GM18867 (cell line): ENCODE results near the gene TOP2B.

Experiments used
- ATAC-seq: cut with Tn5 transposase; IDR thresholded peaks from one replicate; pipeline ENCODE4 v1.9.1; 2021; ENCODE audit warnings: mild to moderate bottlenecking, moderate library complexity; ENCODE audit not compliant: unreplicated experiment

TOP2B gene

GRCh38 chr3:25566358-25566920 is 98.3 kb downstream of the TOP2B start:
- no peak for ATAC-seq

- no peak for ATAC-seq
Observed at GRCh38 chr3:25565807-25566206, 98.9 kb downstream of the TOP2B start.

DNA sequence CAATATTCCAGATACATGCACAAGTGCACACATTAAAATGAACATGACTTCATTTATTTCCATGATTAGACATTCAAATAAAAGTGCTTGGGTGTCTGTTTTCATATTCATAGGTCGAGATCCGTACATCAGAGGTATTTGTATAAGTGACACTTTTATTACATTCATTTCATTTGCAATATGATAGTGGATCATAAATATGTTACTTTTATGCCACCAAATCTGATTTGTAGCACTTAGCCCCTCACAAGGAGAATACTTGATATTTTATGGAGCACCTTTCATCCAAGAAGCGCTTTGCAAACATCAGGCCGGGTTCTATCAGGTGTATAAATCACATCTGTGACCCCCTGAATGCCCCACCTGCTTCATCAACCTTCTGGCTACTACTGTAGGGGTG is 100.6 kb downstream of the TOP2B start:
- ATAC-seq, result no peak

- ATAC-seq, result no peak
Observed at GRCh38 chr3:25563601-25564000, 101.1 kb downstream of the TOP2B start.

- no peak for ATAC-seq
Observed at GRCh38 chr3:25558796-25559195, 105.9 kb downstream of the TOP2B start.

DNA sequence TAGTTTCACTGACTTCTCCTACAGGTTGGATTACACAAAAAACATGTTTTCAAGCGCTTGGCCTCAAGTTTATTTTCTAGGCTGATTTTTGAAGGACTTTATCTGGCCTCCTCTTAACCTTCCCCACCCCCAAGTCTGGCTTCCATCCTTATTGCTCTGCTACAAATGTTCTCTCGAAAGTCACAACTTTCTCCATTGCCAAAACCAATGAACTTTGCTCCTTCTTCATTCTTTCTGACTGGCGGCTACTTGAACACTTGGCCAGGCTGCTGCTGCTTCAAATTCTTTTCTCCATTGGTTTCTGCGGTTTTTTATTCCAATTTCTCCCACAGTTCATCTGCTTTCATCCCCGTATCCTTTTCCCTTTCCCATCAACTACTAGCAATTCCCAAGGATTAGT is 106.6 kb downstream of the TOP2B start:
- ATAC-seq, result no peak

DNA sequence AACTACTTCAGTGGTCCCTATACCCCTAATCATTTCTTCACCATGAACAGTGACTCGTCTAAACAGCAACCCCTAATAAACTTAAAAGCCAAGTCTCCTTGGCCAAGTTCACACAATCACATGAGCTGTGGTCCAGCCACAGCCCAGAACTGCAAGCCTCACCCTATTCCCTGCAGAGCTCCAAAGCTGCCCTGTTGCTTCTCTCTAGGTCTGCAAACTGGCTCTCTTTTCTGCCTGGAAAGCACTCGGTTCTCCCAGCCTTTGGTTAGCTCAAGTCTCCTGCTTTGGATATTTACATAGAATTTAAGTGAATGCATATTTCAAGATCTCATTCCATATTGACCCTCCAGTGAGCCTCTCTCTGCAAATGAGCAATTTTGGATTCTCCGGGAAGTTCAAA is 107.0 kb downstream of the TOP2B start:
- no peak for ATAC-seq

- ATAC-seq, result no peak
Observed at GRCh38 chr3:25556447-25556846, 108.3 kb downstream of the TOP2B start.

GRCh38 chr3:25555695-25556437 is 108.8 kb downstream of the TOP2B start:
- no peak for ATAC-seq

DNA sequence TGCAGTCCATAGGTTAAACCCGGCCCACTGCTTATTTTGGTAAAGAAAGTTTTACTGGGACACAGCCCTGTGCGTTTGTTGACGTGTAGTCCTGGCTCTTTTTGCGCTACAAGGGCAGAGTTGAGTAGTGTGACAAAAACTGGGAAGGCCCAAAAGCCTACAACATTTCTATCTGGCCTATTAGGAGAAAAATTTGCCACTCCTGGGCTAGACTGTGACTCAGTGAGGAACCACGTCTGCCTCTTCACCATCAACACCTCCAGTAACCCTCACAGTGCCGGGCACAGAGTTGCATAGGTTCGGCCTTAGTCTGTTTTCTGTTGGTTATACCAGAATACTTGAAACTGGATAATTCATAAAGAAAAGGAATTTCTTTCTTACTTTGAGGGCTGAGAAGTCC is 110.3 kb downstream of the TOP2B start:
- no peak for ATAC-seq

GRCh38 chr3:25552251-25552650 is 112.5 kb downstream of the TOP2B start:
- no peak for ATAC-seq

- ATAC-seq, result no peak
Observed at GRCh38 chr3:25548836-25549235, 115.9 kb downstream of the TOP2B start.

DNA sequence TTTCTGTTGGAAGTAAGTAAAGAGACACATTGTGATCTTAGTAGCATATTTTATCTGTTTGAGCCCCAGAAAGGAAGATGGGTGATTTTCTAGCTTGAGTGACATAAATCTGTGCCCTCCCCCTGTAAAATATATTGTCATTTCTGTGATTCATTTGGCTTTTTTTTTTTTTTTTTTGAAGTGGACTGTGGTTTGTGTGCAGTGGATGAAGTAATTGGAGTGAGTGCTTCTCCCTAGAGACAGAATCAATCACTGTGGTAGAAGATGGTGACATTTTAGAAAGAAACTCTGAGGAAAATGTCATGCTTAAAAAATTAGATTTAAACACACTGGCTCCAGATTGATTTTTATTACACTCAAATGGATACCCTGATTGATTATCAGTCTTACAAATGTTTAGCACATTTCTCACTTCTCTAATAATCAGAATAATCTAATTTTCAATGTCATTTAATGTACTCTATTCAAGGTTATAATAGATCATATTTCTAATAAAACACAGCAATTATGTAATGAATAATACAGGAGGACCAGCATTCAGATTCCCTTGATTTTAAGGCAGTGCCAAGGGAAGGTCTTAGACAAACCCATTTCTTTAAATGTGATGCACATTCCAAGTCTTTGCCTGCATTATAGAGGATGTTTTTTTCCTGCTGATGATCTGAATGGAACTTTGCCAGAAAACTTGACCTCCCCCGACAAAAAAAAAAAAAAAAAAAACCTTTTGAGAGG is 116.6 kb downstream of the TOP2B start:
- ATAC-seq, result no peak
